SK-N-SH treated with all-trans-retinoic acid at 6 μM for 48 hours (cell line): ENCODE results near the gene C12orf57.

Experiments used
- ATAC-seq: fragments of 200-7000 bp; cut with Tn5 transposase; 3 replicates; pipeline ENCODE4 v1.9.1; 2020; ENCODE audit warnings: mild to moderate bottlenecking, moderate library complexity
- BACH2 ChIP-seq: fragments of 250-450 bp; sonication (Bioruptor Pico); IDR thresholded peaks from 2 replicates; pipeline ENCODE4 v1.9.0; 2021; ENCODE audit warnings: mild to moderate bottlenecking, borderline replicate concordance
- CSDC2 ChIP-seq: fragments of 250-450 bp; sonication (Bioruptor Pico); IDR thresholded peaks from 2 replicates; pipeline ENCODE4 v1.5.0; 2020; ENCODE audit warnings: mild to moderate bottlenecking, moderate library complexity
- ESRRG ChIP-seq: fragments of 250-450 bp; sonication (Bioruptor Pico); IDR thresholded peaks from 2 replicates; pipeline ENCODE4 v1.6.1; 2021; ENCODE audit warnings: mild to moderate bottlenecking
- GLIS3 ChIP-seq: fragments of 250-450 bp; sonication (Bioruptor Pico); IDR thresholded peaks from 2 replicates; pipeline ENCODE4 v1.5.0; 2020; ENCODE audit warnings: mild to moderate bottlenecking, moderate library complexity
- ISL1 ChIP-seq: fragments of 250-450 bp; sonication (Bioruptor Pico); IDR thresholded peaks from 2 replicates; pipeline ENCODE4 v2.1.2; 2022; ENCODE audit warnings: mild to moderate bottlenecking, moderate library complexity
- OSR1 ChIP-seq: fragments of 250-450 bp; sonication (Bioruptor Pico); IDR thresholded peaks from 2 replicates; pipeline ENCODE4 v1.8.0; 2022; ENCODE audit warnings: moderate library complexity, mild to moderate bottlenecking, inconsistent platforms
- PPARA ChIP-seq: fragments of 250-450 bp; sonication (Bioruptor Pico); IDR thresholded peaks from 2 replicates; pipeline ENCODE4 v1.5.0; 2020; ENCODE audit warnings: mild to moderate bottlenecking, borderline replicate concordance
- SNAI2 ChIP-seq: fragments of 250-450 bp; sonication (Bioruptor Pico); IDR thresholded peaks from 2 replicates; pipeline ENCODE4 v1.5.0; 2020; ENCODE audit warnings: mild to moderate bottlenecking, moderate library complexity
- TCF4 ChIP-seq: fragments of 250-450 bp; sonication (Bioruptor Pico); IDR thresholded peaks from 2 replicates; pipeline ENCODE4 v1.8.0; 2021; ENCODE audit warnings: mild to moderate bottlenecking, moderate library complexity, borderline replicate concordance
- TOX ChIP-seq: fragments of 250-450 bp; sonication (Bioruptor Pico); IDR thresholded peaks from 2 replicates; pipeline ENCODE4 v1.8.0; 2021; ENCODE audit warnings: mild to moderate bottlenecking, moderate library complexity, borderline replicate concordance
- ZC3H10 ChIP-seq: fragments of 250-450 bp; sonication (Bioruptor Pico); IDR thresholded peaks from 2 replicates; pipeline ENCODE4 v1.5.1; 2021; ENCODE audit warnings: mild to moderate bottlenecking, moderate library complexity
- ZFP3 ChIP-seq: fragments of 250-450 bp; sonication (Bioruptor Pico); IDR thresholded peaks from 2 replicates; pipeline ENCODE4 v1.5.0; 2020; ENCODE audit warnings: mild to moderate bottlenecking, moderate library complexity
- ZNF565 ChIP-seq: fragments of 450-650 bp; formaldehyde crosslinking; conservative IDR thresholded peaks from 2 replicates; pipeline ENCODE4 v1.5.0; 2020; ENCODE audit warnings: low read depth, mild to moderate bottlenecking, moderate library complexity
- ZNF70 ChIP-seq: fragments of 450-650 bp; formaldehyde crosslinking; IDR thresholded peaks from 2 replicates; pipeline ENCODE4 v1.5.0; 2020; ENCODE audit warnings: mild to moderate bottlenecking, moderate library complexity
- ZNF8 ChIP-seq: fragments of 450-650 bp; formaldehyde crosslinking; IDR thresholded peaks from 2 replicates; pipeline ENCODE4 v1.5.0; 2020; ENCODE audit warnings: mild to moderate bottlenecking, moderate library complexity
- TF ChIP-seq, protein P1 (sequence below): fragments of 250-450 bp; sonication (Bioruptor Pico); IDR thresholded peaks from 2 replicates; pipeline ENCODE4 v1.5.0; 2020; ENCODE audit warnings: mild to moderate bottlenecking, moderate library complexity
- TF ChIP-seq, protein P2 (sequence below): fragments of 250-450 bp; sonication (Bioruptor Pico); IDR thresholded peaks from 2 replicates; pipeline ENCODE4 v1.8.0; 2020; ENCODE audit warnings: mild to moderate bottlenecking, moderate library complexity, borderline replicate concordance
- TF ChIP-seq, protein P3 (sequence below): fragments of 250-450 bp; sonication (Bioruptor Pico); IDR thresholded peaks from 2 replicates; pipeline ENCODE4 v1.5.1; 2021; ENCODE audit warnings: mild to moderate bottlenecking, moderate library complexity
- TF ChIP-seq, protein P4 (sequence below): fragments of 250-450 bp; sonication (Bioruptor Pico); IDR thresholded peaks from 2 replicates; pipeline ENCODE4 v1.8.0; 2021; ENCODE audit warnings: low read depth, mild to moderate bottlenecking, moderate library complexity, borderline replicate concordance

C12orf57 gene

DNA sequence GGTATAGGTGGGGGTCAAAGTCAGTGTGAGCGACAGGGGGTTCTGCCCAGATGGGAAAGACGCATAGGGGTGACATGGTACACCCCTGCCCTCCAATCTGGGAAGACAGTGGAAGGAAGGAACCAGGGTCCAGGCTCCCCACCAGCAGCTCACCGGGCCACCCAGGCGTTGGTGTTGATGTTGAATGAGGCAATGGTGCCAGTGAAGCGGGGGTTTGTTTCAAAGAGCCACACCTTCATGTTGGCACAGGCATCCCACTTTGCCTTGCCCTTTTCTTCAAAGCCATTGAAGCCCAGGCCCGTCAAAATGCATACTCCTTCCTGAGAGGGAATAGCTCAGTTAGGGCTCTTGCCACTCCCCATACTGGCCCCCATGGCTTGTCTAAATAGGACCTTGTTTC, 34.4 kb downstream of the C12orf57 start:
- TF ChIP-seq PPARA (CRISPR knock-in tag) (no peak), CSDC2 (CRISPR knock-in tag) (no peak), TOX (CRISPR knock-in tag) (no peak), SNAI2 (no peak)
- ATAC-seq: no peak

DNA sequence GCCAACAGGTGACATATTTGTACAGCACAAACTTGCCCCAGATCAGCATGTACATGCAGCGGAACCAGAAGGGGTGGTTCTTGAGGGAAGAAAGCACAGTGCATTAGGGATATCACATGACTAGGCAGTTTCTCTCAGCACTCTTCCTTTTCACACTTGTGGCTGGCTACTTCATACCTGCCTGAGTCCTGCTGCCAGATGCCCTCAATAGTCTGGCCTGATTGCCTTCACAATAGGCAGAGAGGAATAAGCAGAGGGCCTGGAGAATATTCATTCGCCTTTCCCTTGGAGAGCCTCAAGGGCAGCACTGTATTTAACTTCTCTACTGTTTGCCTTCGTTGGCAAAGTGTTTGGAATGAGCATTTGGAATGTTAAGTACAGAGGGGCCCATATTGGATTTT, 34.8 kb downstream of the C12orf57 start:
- no peak for ATAC-seq
- TF ChIP-seq OSR1 (no peak), ZNF565 (CRISPR knock-in tag) (no peak), BACH2 (no peak), ISL1 (no peak)

DNA sequence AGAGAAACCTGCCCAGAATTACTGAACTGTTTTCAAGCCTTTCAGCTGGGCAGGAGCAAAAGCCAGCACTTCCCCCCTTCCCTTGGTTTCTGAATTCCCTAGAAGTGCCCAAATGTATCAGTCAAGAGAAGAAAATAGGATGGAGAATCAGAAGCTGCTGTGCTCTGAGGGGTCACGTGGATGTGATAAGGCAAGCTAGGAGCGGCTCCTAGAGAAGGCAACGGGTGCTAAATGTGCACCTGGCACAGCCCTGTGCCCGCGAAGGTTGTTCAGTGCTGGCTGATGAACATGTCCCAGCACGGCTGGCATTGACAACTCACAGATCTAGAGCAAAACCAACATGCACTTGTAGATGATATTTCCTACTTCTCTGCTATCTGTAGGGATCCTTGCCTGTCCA, 35.2 kb downstream of the C12orf57 start:
- TF ChIP-seq OSR1 (no peak), ZNF70 (CRISPR knock-in tag) (no peak), TCF4 (CRISPR knock-in tag) (no peak), ZC3H10 (no peak), SNAI2 (no peak), ISL1 (no peak), GLIS3 (CRISPR knock-in tag) (no peak), ZFP3 (CRISPR knock-in tag) (no peak), ZNF8 (no peak)
- TF ChIP-seq, protein P1, sequence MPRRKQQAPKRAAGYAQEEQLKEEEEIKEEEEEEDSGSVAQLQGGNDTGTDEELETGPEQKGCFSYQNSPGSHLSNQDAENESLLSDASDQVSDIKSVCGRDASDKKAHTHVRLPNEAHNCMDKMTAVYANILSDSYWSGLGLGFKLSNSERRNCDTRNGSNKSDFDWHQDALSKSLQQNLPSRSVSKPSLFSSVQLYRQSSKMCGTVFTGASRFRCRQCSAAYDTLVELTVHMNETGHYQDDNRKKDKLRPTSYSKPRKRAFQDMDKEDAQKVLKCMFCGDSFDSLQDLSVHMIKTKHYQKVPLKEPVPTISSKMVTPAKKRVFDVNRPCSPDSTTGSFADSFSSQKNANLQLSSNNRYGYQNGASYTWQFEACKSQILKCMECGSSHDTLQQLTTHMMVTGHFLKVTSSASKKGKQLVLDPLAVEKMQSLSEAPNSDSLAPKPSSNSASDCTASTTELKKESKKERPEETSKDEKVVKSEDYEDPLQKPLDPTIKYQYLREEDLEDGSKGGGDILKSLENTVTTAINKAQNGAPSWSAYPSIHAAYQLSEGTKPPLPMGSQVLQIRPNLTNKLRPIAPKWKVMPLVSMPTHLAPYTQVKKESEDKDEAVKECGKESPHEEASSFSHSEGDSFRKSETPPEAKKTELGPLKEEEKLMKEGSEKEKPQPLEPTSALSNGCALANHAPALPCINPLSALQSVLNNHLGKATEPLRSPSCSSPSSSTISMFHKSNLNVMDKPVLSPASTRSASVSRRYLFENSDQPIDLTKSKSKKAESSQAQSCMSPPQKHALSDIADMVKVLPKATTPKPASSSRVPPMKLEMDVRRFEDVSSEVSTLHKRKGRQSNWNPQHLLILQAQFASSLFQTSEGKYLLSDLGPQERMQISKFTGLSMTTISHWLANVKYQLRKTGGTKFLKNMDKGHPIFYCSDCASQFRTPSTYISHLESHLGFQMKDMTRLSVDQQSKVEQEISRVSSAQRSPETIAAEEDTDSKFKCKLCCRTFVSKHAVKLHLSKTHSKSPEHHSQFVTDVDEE (CRISPR knock-in tag): no peak
- peak; percentile 8; the same call in 2 of the 3 replicates for ATAC-seq

DNA sequence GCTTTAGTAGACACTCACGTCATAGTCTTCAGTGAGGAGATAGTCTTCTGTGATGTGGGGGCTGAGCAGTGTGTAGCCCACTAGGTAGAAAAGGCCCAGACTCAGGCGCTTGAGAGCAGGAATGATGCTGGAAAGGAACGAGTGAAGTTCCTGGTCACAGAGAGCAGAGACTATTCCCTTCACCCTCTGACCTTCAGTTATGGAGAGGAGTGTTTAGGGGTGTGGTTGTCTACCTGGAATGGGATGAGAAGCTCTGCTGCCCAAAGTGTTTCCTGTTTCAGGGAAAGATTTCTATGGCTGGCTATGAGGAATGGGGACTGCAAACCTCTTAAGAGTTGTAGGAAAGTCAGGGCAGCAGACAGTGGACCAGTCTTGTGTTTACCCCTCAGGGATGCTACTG, 35.6 kb downstream of the C12orf57 start:
- TF ChIP-seq ISL1 (no peak), PPARA (CRISPR knock-in tag) (no peak), CSDC2 (CRISPR knock-in tag) (no peak), ZNF70 (CRISPR knock-in tag) (no peak)
- TF ChIP-seq, protein P2, sequence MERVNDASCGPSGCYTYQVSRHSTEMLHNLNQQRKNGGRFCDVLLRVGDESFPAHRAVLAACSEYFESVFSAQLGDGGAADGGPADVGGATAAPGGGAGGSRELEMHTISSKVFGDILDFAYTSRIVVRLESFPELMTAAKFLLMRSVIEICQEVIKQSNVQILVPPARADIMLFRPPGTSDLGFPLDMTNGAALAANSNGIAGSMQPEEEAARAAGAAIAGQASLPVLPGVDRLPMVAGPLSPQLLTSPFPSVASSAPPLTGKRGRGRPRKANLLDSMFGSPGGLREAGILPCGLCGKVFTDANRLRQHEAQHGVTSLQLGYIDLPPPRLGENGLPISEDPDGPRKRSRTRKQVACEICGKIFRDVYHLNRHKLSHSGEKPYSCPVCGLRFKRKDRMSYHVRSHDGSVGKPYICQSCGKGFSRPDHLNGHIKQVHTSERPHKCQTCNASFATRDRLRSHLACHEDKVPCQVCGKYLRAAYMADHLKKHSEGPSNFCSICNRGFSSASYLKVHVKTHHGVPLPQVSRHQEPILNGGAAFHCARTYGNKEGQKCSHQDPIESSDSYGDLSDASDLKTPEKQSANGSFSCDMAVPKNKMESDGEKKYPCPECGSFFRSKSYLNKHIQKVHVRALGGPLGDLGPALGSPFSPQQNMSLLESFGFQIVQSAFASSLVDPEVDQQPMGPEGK: no peak
- ATAC-seq: no peak; the same call in 2 of the 3 replicates

DNA sequence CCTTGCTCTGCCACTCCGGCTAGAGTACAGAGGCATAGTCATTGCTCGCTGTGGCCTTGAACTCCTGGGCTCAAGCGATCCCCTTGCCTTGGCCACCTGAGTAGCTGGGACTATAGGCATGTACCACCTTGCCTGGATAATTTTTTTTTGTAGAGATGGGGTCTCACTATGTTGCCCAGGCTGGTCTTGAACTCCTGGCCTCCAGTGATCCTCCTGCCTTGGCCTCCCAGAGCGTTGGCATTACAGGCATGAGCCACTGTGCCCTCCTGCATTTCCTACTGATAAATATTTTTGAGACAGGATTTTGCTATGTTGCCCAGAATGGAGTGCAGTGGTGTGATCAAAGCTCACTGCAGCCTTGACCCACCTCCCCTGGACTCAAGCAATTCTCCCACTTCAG, 36.3 kb downstream of the C12orf57 start:
- no peak for ATAC-seq
- TF ChIP-seq ZNF565 (CRISPR knock-in tag) (no peak), ISL1 (no peak), SNAI2 (no peak), ZNF70 (CRISPR knock-in tag) (no peak)
- TF ChIP-seq, protein P3, sequence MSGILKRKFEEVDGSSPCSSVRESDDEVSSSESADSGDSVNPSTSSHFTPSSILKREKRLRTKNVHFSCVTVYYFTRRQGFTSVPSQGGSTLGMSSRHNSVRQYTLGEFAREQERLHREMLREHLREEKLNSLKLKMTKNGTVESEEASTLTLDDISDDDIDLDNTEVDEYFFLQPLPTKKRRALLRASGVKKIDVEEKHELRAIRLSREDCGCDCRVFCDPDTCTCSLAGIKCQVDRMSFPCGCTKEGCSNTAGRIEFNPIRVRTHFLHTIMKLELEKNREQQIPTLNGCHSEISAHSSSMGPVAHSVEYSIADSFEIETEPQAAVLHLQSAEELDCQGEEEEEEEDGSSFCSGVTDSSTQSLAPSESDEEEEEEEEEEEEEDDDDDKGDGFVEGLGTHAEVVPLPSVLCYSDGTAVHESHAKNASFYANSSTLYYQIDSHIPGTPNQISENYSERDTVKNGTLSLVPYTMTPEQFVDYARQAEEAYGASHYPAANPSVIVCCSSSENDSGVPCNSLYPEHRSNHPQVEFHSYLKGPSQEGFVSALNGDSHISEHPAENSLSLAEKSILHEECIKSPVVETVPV: no peak
- TF ChIP-seq, protein P4, sequence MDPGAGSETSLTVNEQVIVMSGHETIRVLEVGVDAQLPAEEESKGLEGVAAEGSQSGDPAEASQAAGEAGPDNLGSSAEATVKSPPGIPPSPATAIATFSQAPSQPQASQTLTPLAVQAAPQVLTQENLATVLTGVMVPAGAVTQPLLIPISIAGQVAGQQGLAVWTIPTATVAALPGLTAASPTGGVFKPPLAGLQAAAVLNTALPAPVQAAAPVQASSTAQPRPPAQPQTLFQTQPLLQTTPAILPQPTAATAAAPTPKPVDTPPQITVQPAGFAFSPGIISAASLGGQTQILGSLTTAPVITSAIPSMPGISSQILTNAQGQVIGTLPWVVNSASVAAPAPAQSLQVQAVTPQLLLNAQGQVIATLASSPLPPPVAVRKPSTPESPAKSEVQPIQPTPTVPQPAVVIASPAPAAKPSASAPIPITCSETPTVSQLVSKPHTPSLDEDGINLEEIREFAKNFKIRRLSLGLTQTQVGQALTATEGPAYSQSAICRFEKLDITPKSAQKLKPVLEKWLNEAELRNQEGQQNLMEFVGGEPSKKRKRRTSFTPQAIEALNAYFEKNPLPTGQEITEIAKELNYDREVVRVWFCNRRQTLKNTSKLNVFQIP (CRISPR knock-in tag): no peak

DNA sequence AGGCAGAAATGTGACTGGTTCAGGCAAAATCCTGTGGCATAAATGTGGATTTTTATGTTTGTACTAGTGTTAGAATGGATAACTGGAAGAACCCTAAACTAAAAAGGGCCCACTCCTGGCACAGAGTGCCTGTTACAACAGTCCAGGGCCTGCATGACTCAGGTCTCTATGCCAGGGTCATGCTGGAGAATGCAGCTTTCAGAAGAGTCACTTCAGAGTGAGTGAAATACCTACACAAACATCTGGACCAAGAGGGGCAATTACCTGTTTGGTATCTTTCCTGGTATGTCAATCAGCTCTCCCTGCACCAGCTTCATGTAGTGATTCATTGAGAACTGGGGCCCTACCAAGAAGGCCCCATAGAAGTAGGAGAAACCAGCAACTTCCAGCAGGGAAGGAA, 36.9 kb downstream of the C12orf57 start:
- ATAC-seq: no peak
- TF ChIP-seq ZNF8 (no peak), ESRRG (CRISPR knock-in tag) (no peak), OSR1 (no peak), TOX (CRISPR knock-in tag) (no peak), ZNF565 (CRISPR knock-in tag) (no peak), ZNF70 (CRISPR knock-in tag) (no peak)
- TF ChIP-seq, protein P4 (CRISPR knock-in tag): no peak
- TF ChIP-seq, protein P3: no peak
- TF ChIP-seq, protein P1 (CRISPR knock-in tag): no peak
